ENCODE measurements around the gene LRRTM3.

The LRRTM3 gene

DNA sequence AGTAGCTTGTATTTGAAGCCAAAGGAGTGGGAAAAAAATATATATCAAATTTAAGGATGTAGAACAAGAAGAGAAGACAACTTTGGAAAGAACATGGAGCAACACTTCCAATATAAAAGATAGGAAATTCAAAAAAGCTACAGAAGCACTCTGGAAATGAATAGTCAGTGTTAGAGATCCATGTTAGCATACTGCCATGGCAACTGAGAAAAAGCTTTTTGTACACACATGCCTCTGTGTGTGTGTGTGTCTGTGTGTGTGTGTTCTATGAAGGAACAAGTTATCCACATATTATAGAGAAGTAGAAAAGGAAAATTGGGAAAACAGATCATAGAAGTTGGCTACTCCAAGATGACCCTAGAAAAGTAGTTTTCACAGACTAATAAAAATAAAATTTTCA, 96.3 kb downstream of the LRRTM3 start:
- H3K27me3 ChIP-seq (replicated peaks) = no peaks in the 10 kb centered on the region
- no peak overlapping the region for H3K27ac ChIP-seq
- no peak for DNase-seq
- no peaks in the 10 kb centered on the region for H3K36me3 ChIP-seq (replicated peaks)
- in situ Hi-C loops (cut with HindIII; ENCODE audit: low pct_ligation_motif_present, low sequenced_read_pairs) = no loop called here
- no peak for TF ChIP-seq CTCF (IDR thresholded peaks at IDR 0.05; ENCODE audit: low read depth, low read length, missing control alignments)
- H3K4me3 ChIP-seq (ENCODE audit: low read depth, low read length) = no peak overlapping the region

GRCh38 chr10:67033878-67034277, 108.0 kb downstream of the LRRTM3 start:
- no peak for TF ChIP-seq CTCF (IDR thresholded peaks at IDR 0.05; ENCODE audit: low read depth, low read length, missing control alignments)
- in situ Hi-C loops (cut with HindIII; ENCODE audit: low pct_ligation_motif_present, low sequenced_read_pairs) = no loop called here
- Histone ChIP-seq H3K27me3 (replicated peaks) (no peaks in the 10 kb centered on the region), H3K4me3 (ENCODE audit: low read depth, low read length) (no peak overlapping the region), H3K36me3 (replicated peaks) (no peaks in the 10 kb centered on the region), H3K27ac (no peak overlapping the region)
- no peak for DNase-seq

DNA sequence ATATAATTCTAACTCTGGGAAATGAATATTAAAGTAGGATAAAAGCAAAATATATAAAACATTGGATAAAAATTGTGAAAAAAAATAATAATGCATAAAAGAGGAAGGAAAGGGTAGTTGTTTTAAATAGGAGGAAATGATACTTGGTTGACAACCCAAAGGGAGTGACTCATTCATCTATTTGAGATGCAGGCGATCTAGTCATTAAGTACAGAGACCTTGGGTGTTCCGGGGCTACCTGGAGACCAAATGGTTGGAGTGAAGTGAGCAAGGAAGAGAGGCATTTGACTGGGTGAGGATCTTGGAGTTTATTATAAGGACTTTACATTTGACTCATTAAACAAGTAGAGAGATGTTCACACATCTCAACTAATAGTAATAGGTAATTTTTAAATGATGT, 111.0 kb downstream of the LRRTM3 start:
- no peak for TF ChIP-seq CTCF (IDR thresholded peaks at IDR 0.05; ENCODE audit: low read depth, low read length, missing control alignments)
- Histone ChIP-seq H3K27ac (no peak overlapping the region), H3K4me3 (ENCODE audit: low read depth, low read length) (no peak overlapping the region), H3K27me3 (replicated peaks) (no peaks in the 10 kb centered on the region), H3K36me3 (replicated peaks) (no peaks in the 10 kb centered on the region)
- in situ Hi-C loops (cut with HindIII; ENCODE audit: low pct_ligation_motif_present, low sequenced_read_pairs) = no loop called here
- no peak for DNase-seq

GRCh38 chr10:67043041-67043440, 117.2 kb downstream of the LRRTM3 start:
- H3K4me3 ChIP-seq (ENCODE audit: low read depth, low read length) = no peak overlapping the region
- in situ Hi-C loops (cut with HindIII; ENCODE audit: low pct_ligation_motif_present, low sequenced_read_pairs) = no loop called here
- H3K36me3 ChIP-seq (replicated peaks) = no peaks in the 10 kb centered on the region
- no peaks in the 10 kb centered on the region for H3K27me3 ChIP-seq (replicated peaks)
- H3K27ac ChIP-seq = no peak overlapping the region
- no peak for DNase-seq
- no peak for TF ChIP-seq CTCF (IDR thresholded peaks at IDR 0.05; ENCODE audit: low read depth, low read length, missing control alignments)

DNA sequence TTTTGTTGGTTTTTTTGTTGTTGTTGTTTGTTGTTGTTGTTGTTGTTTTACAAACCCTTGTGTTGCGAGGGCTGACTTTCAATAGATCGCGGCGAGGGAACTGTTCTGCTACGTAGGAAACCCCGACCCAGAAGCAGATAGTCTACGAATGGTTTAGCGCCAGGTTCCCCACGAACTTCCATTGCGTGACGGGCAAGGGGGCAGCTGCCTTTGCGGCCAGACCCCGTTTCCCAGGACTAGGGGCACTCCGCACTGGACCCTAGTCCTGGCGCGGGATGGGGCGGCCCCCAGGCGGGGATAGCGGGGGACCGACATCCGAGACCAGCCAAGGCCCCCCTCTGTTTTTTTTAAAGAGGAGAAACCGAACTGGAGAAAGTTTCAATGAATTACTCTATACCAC, 119.6 kb downstream of the LRRTM3 start:
- no peak for DNase-seq
- no peak for TF ChIP-seq CTCF (IDR thresholded peaks at IDR 0.05; ENCODE audit: low read depth, low read length, missing control alignments)
- H3K4me3 ChIP-seq (ENCODE audit: low read depth, low read length) = no peak overlapping the region
- in situ Hi-C loops (cut with HindIII; ENCODE audit: low pct_ligation_motif_present, low sequenced_read_pairs) = no loop called here
- H3K27me3 ChIP-seq (replicated peaks) = no peaks in the 10 kb centered on the region
- H3K36me3 ChIP-seq (replicated peaks) = no peaks in the 10 kb centered on the region
- H3K27ac ChIP-seq = no peak overlapping the region

DNA sequence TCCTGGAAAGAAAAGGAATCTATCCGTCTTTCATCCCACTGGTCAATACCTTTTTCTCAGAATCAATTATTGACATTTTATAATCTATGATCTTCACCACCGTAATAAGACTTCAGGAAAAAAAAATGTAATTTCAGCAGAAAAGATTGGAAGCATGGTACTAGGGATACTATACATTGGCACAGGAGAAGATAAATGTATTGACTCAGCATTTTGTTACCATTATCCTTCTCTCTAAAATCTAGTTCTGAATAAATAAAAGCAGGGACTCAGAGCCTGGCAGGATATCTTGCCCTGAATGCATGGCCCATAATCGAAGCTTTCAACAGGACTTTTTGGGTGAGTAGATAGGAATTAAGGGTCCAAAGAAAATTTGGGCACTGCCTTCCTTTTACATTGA, 120.7 kb downstream of the LRRTM3 start:
- in situ Hi-C loops (cut with HindIII; ENCODE audit: low pct_ligation_motif_present, low sequenced_read_pairs) = no loop called here

More for the DNA sequence above, 120.7 kb downstream of the LRRTM3 start:
- no peak overlapping the region for H3K4me3 ChIP-seq (ENCODE audit: low read depth, low read length)
- TF ChIP-seq CTCF (IDR thresholded peaks at IDR 0.05; ENCODE audit: low read depth, low read length, missing control alignments) = no peak
- no peaks in the 10 kb centered on the region for H3K36me3 ChIP-seq (replicated peaks)
- no peaks in the 10 kb centered on the region for H3K27me3 ChIP-seq (replicated peaks)
- no peak for DNase-seq
- no peak overlapping the region for H3K27ac ChIP-seq
